SK-N-MC (cell line): ENCODE results near the gene GALNT15.

ENCODE experiments used
- EZH2 ChIP-seq: fragments of 200-600 bp; sonication (generic); IDR thresholded peaks from one replicate; pipeline ENCODE4 v1.6.1; 2017; ENCODE audit warnings: antibody characterized with exemption
- FOXP2 ChIP-seq: optimal IDR thresholded peaks from 2 replicates; pipeline ENCODE3; 2011; ENCODE audit warnings: mild to moderate bottlenecking, moderate library complexity; ENCODE audit not compliant: insufficient read depth; ENCODE audit errors: extremely low read length, control extremely low read depth
- POLR2AphosphoS5 ChIP-seq: IDR thresholded peaks from 2 replicates; pipeline ENCODE4 v1.6.1; 2012; ENCODE audit warnings: mild to moderate bottlenecking, low read depth, low read length, borderline replicate concordance

DNA sequence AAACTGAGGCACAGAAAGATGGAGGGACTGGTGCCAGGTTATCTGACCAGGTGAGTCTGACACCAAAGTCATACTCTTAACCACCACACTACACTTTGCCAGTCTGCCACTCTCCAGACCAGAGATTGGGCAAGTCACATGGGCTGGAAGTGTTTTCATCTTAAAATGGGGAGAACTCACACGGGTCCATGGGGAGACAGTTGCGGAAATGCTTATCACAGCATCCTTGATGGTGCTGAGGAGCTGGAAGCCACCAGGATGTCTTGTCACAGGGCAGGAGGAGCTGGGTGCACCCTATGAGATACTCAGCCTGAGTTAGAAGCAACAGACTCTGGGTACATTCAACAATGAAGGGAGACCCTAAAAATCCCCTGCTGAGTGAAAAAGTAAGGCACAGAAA is 4.8 kb downstream of the GALNT15 start:
- TF ChIP-seq POLR2AphosphoS5: no peak
- TF ChIP-seq EZH2: no peak
- TF ChIP-seq FOXP2: no peak
